Natural killer cell (primary cell): ENCODE results near the gene P2RY6. TPM values are rescaled to one million over a fixed set of nuclear protein-coding genes. Genes with fewer than 3 reads are reported as not detected.

Source experiments
- ATAC-seq, 3 donors: fragments of 150-1000 bp in 2 of 3; fragments of 200-7000 bp in 1 of 3; cut with Tn5 transposase; 1 replicate in 1 of 3; 2 replicates in 2 of 3; pipeline ENCODE4 v1.10.0; 2021; ENCODE audit warnings: mild to moderate bottlenecking in 2 of 3, moderate library complexity in 2 of 3
- DNase-seq, 2 donors: peaks; one replicate each; pipeline versions ENCODE4 v3.0.0 to v3.0.0-alpha.2; 2013 to 2021; ENCODE audit warnings: mixed read lengths in 1 of 2
- H3K27ac ChIP-seq: one replicate; pipeline ENCODE4 v1.5.1; 2013; ENCODE audit warnings: mild to moderate bottlenecking, low read length
- H3K27me3 ChIP-seq: one replicate; pipeline ENCODE4 v1.6.1; 2013; ENCODE audit warnings: low read length; ENCODE audit not compliant: control insufficient read depth, insufficient read depth
- H3K36me3 ChIP-seq: one replicate; pipeline ENCODE4 v1.6.1; 2013; ENCODE audit warnings: low read length; ENCODE audit not compliant: control insufficient read depth, insufficient read depth
- H3K4me1 ChIP-seq: one replicate; pipeline ENCODE4 v1.6.1; 2013; ENCODE audit warnings: low read length; ENCODE audit not compliant: control insufficient read depth, insufficient read depth
- H3K4me3 ChIP-seq: one replicate; pipeline ENCODE4 v1.5.1; 2013; ENCODE audit warnings: low read length
- H3K9me3 ChIP-seq: one replicate; pipeline ENCODE4 v1.6.1; 2013; ENCODE audit warnings: low read length; ENCODE audit not compliant: control insufficient read depth, insufficient read depth
- H3K27ac Mint-ChIP-seq, 2 donors: one replicate each; pipeline ENCODE4 v1.8.0; 2022; ENCODE audit warnings: mild to moderate bottlenecking in 2 of 2, mixed read lengths in 2 of 2, moderate library complexity in 1 of 2
- H3K27me3 Mint-ChIP-seq, 2 donors: one replicate each; pipeline ENCODE4 v1.8.0; 2022; ENCODE audit warnings: low read depth in 2 of 2, mixed read lengths in 2 of 2
- H3K36me3 Mint-ChIP-seq: one replicate; pipeline ENCODE4 v1.8.0; 2022; ENCODE audit warnings: mixed read lengths
- H3K4me1 Mint-ChIP-seq, 2 donors: one replicate each; pipeline ENCODE4 v1.8.0; 2022; ENCODE audit warnings: mixed read lengths in 2 of 2
- H3K4me3 Mint-ChIP-seq: one replicate; pipeline ENCODE4 v1.8.0; 2022; ENCODE audit warnings: mild to moderate bottlenecking, moderate library complexity, mixed read lengths
- H3K9me3 Mint-ChIP-seq, 2 donors: one replicate each; pipeline ENCODE4 v1.8.0; 2022; ENCODE audit warnings: mixed read lengths in 2 of 2
- WGBS: methylation state at CpG from one replicate; pipeline ENCODE4 v1.1.7; 2013; ENCODE audit warnings: missing lambda C conversion rate; ENCODE audit not compliant: insufficient coverage; 5-methylcytosine and 5-hydroxymethylcytosine counted together
- intact Hi-C: fragments of 100-400 bp; cut with micrococcal nuclease; formaldehyde crosslinking; loops from one replicate; pipeline ENCODE4 v1.14.2; 2022
- total RNA-seq, 4 donors: library from RNA; stranded (reverse); fragments of 120-200 nt in 1 of 4; gene quantifications; one replicate each; pipeline versions ENCODE4 v1.2.3 to v1.2.4, GENCODE V29; 2013 to 2022
- TF ChIP-seq, protein P1 (sequence below): fragments of 200-600 bp; IDR thresholded peaks from one replicate; pipeline ENCODE4 v1.8.0; 2022; ENCODE audit warnings: antibody characterized with exemption

P2RY6 gene
- total RNA-seq, 3 donors from 2014 or later (not counting 1 experiment from before 2014, with no cell fraction given), result 0.24 to 0.40 TPM; not detected in 1

DNA sequence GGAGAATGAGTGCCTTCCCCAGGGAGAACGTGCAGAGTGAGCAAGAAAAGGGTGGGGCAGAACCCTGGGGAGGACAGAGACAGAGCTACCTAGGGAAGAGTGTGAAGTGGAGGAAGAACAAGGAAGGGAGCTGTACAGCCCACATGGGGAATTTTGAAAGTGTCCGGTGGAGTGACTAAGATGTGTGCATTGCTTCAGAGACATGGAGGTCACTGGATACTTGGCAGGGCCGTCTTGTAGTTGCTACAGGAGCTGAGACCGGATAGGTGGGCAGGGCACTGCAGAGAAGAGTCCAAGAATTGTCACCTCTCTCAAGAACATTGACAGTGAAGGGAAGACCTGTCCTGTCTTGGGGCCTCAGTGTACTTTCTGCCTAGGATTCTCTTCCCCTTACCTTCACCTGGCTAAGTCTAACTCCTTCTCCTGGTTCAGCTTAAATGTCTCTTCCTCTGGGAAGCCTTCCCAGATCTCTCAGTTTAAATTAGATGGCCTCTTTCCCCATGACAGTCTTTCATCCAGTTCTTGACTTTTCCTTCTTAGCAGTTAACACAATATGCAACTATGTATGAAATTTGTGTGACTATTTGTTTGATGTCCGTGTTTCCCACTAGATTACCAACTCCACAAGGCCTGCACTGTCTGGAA lies 9.2 kb upstream of the P2RY6 start:
- intact Hi-C loops, result no loop called here
- WGBS, result 87% methylated on average over 4 of the region's 5 CpGs
- H3K27me3 Mint-ChIP-seq, result peaks cover 32 to 45% of the 10 kb centered on the region in 2 donors

DNA sequence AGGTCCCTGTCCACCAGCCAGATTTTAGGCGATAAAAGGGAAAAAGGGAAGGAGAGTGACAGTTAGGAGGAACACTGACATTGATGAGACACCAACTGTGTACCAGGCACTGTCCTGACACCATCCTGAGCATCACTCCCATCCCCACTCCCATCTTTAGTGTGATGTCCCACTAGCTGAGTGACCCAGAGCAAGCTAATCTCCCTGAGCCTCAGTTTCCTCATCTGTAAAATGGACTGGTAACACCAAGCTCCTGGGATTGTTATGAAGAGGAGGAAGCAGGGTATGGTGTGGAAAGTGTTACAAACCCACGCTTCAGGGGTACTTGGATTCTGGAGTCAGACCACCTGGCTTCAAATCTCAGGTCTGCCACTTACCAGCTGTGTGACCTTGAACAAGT lies 8.5 kb upstream of the P2RY6 start:
- Mint-ChIP-seq H3K4me3 (no peak overlapping the region), H3K9me3 (no peaks in the 10 kb centered on the region), H3K36me3 (no peaks in the 10 kb centered on the region), H3K27me3 (peaks cover 32 to 45% of the 10 kb centered on the region in 2 donors), H3K4me1 (no peaks in the 10 kb centered on the region), H3K27ac (no peak overlapping the region)
- Histone ChIP-seq H3K9me3 (no peaks in the 10 kb centered on the region), H3K27me3 (peaks cover 5% of the 10 kb centered on the region), H3K4me1 (no peaks in the 10 kb centered on the region), H3K27ac (no peak overlapping the region), H3K4me3 (no peak overlapping the region), H3K36me3 (no peaks in the 10 kb centered on the region)
- intact Hi-C loops, result no loop called here
- TF ChIP-seq, protein P1, sequence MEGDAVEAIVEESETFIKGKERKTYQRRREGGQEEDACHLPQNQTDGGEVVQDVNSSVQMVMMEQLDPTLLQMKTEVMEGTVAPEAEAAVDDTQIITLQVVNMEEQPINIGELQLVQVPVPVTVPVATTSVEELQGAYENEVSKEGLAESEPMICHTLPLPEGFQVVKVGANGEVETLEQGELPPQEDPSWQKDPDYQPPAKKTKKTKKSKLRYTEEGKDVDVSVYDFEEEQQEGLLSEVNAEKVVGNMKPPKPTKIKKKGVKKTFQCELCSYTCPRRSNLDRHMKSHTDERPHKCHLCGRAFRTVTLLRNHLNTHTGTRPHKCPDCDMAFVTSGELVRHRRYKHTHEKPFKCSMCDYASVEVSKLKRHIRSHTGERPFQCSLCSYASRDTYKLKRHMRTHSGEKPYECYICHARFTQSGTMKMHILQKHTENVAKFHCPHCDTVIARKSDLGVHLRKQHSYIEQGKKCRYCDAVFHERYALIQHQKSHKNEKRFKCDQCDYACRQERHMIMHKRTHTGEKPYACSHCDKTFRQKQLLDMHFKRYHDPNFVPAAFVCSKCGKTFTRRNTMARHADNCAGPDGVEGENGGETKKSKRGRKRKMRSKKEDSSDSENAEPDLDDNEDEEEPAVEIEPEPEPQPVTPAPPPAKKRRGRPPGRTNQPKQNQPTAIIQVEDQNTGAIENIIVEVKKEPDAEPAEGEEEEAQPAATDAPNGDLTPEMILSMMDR, result no peak
- ATAC-seq (no peak), DNase-seq (no peak)
- 92% methylated on average over 1 of the region's 2 CpGs for WGBS

More for the DNA sequence above, 9.2 kb upstream of the P2RY6 start:
- H3K36me3 Mint-ChIP-seq, result no peaks in the 10 kb centered on the region
- H3K4me1 Mint-ChIP-seq, result no peaks in the 10 kb centered on the region
- H3K4me3 ChIP-seq, result no peak overlapping the region
- TF ChIP-seq, protein P1, result no peak
- no peaks in the 10 kb centered on the region for H3K9me3 ChIP-seq
- H3K9me3 Mint-ChIP-seq, result no peaks in the 10 kb centered on the region
- no peak overlapping the region for H3K27ac Mint-ChIP-seq
- no peak overlapping the region for H3K27ac ChIP-seq
- no peak overlapping the region for H3K4me3 Mint-ChIP-seq
- peaks cover 5% of the 10 kb centered on the region for H3K27me3 ChIP-seq
- no peaks in the 10 kb centered on the region for H3K36me3 ChIP-seq
- ATAC-seq (no peak), DNase-seq (no peak)
- no peaks in the 10 kb centered on the region for H3K4me1 ChIP-seq

DNA sequence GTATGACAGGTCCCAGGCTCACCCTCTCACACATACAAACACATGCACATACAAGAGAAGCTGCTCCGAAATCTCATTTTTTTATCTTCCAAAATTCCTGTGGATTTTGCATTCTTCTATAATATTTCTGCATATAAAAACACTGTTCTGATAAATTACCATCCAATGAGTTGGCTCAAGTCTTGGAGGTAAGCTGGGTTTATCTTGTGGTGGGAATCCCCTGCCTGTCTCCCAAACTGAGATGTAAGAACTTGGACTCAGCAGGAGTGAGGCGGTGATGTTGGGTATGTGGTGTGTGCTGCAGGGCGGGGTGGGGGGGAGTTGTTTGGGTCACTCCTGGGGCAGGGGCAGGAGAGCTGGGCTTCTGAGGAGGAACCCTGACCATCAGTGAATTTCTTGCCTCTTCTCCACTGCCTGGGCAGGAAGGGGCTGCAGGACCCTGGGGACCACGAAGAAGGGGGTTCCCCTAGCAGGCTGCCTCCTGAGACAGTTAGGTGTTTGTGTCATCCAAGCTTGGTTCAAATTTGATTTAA lies 6.8 kb upstream of the P2RY6 start:
- no peak overlapping the region for H3K27ac ChIP-seq
- H3K36me3 ChIP-seq, result no peaks in the 10 kb centered on the region
- H3K4me3 ChIP-seq, result no peak overlapping the region
- Mint-ChIP-seq H3K27ac (no peak overlapping the region), H3K36me3 (no peaks in the 10 kb centered on the region), H3K4me1 (no peaks in the 10 kb centered on the region), H3K27me3 (peaks cover 32 to 45% of the 10 kb centered on the region in 2 donors), H3K9me3 (no peaks in the 10 kb centered on the region), H3K4me3 (no peak overlapping the region)
- WGBS, result 56% methylated on average over 4 of the region's 4 CpGs
- H3K4me1 ChIP-seq, result peaks cover 9% of the 10 kb centered on the region
- TF ChIP-seq, protein P1, result no peak
- ATAC-seq, result no peak
- no peaks in the 10 kb centered on the region for H3K9me3 ChIP-seq
- H3K27me3 ChIP-seq, result peaks cover 5% of the 10 kb centered on the region
- intact Hi-C loops, result no loop called here
- DNase-seq, result no peak
